ENCODE measurements around the gene LTC4S.

The LTC4S gene

GRCh38 chr5:179815491-179816249 lies 21.9 kb downstream of the LTC4S start:
- Histone ChIP-seq H3K27me3 (ENCODE audit: low read depth, low read length) (no peaks in the 10 kb centered on the region), H3K9me3 (ENCODE audit: control insufficient read depth in 1 of 2, low read length in 2 of 2) (no peaks in the 10 kb centered on the region), H3K27ac (ENCODE audit: low read length) (no peak overlapping the region), H3K36me3 (ENCODE audit: control insufficient read depth in 1 of 2, insufficient read depth in 2 of 2, low read length in 2 of 2) (peaks cover 0 to 22% of the 10 kb centered on the region in 2 donors), H3K4me1 (ENCODE audit: control insufficient read depth in 1 of 2, insufficient read depth in 2 of 2, low read length in 2 of 2) (peaks cover 11 to 35% of the 10 kb centered on the region in 2 donors), H3K4me3 (ENCODE audit: low read depth in 1 of 2, low read length in 2 of 2) (no peak overlapping the region)

- peaks cover 11 to 35% of the 10 kb centered on the region in 2 donors for H3K4me1 ChIP-seq (ENCODE audit: control insufficient read depth in 1 of 2, insufficient read depth in 2 of 2, low read length in 2 of 2)
- H3K27ac ChIP-seq (ENCODE audit: low read length), result no peak overlapping the region
- peak overlapping the region in 1 of 2 donors; percentile 60 for H3K4me3 ChIP-seq (ENCODE audit: low read depth in 1 of 2, low read length in 2 of 2)
- no peaks in the 10 kb centered on the region for H3K9me3 ChIP-seq (ENCODE audit: control insufficient read depth in 1 of 2, low read length in 2 of 2)
- H3K27me3 ChIP-seq (ENCODE audit: low read depth, low read length), result no peaks in the 10 kb centered on the region
- H3K36me3 ChIP-seq (ENCODE audit: control insufficient read depth in 1 of 2, insufficient read depth in 2 of 2, low read length in 2 of 2), result peaks cover 0 to 29% of the 10 kb centered on the region in 2 donors
Measured at GRCh38 chr5:179816401-179816795, 22.6 kb downstream of the LTC4S start.

- no peak overlapping the region for H3K27ac ChIP-seq (ENCODE audit: low read length)
- peaks cover 0 to 31% of the 10 kb centered on the region in 2 donors for H3K36me3 ChIP-seq (ENCODE audit: control insufficient read depth in 1 of 2, insufficient read depth in 2 of 2, low read length in 2 of 2)
- H3K4me3 ChIP-seq (ENCODE audit: low read depth in 1 of 2, low read length in 2 of 2), result peak overlapping the region in 1 of 2 donors; percentile 60
- H3K27me3 ChIP-seq (ENCODE audit: low read depth, low read length), result no peaks in the 10 kb centered on the region
- peaks cover 12 to 36% of the 10 kb centered on the region in 2 donors for H3K4me1 ChIP-seq (ENCODE audit: control insufficient read depth in 1 of 2, insufficient read depth in 2 of 2, low read length in 2 of 2)
- H3K9me3 ChIP-seq (ENCODE audit: control insufficient read depth in 1 of 2, low read length in 2 of 2), result no peaks in the 10 kb centered on the region
Measured at GRCh38 chr5:179816796-179817469, 23.1 kb downstream of the LTC4S start.

GRCh38 chr5:179817470-179817840 lies 23.7 kb downstream of the LTC4S start:
- no peaks in the 10 kb centered on the region for H3K9me3 ChIP-seq (ENCODE audit: control insufficient read depth in 1 of 2, low read length in 2 of 2)
- H3K4me1 ChIP-seq (ENCODE audit: control insufficient read depth in 1 of 2, insufficient read depth in 2 of 2, low read length in 2 of 2), result peaks cover 17 to 41% of the 10 kb centered on the region in 2 donors
- H3K36me3 ChIP-seq (ENCODE audit: control insufficient read depth in 1 of 2, insufficient read depth in 2 of 2, low read length in 2 of 2), result peaks cover 4 to 33% of the 10 kb centered on the region in 2 donors
- no peaks in the 10 kb centered on the region for H3K27me3 ChIP-seq (ENCODE audit: low read depth, low read length)
- peak overlapping the region; percentile 97 for H3K27ac ChIP-seq (ENCODE audit: low read length)
- peak overlapping the region in 1 of 2 donors; percentile 60 for H3K4me3 ChIP-seq (ENCODE audit: low read depth in 1 of 2, low read length in 2 of 2)

- Histone ChIP-seq H3K36me3 (ENCODE audit: control insufficient read depth in 1 of 2, insufficient read depth in 2 of 2, low read length in 2 of 2) (peaks cover 10 to 37% of the 10 kb centered on the region in 2 donors), H3K27me3 (ENCODE audit: low read depth, low read length) (no peaks in the 10 kb centered on the region), H3K9me3 (ENCODE audit: control insufficient read depth in 1 of 2, low read length in 2 of 2) (no peaks in the 10 kb centered on the region), H3K4me1 (ENCODE audit: control insufficient read depth in 1 of 2, insufficient read depth in 2 of 2, low read length in 2 of 2) (peaks cover 22 to 48% of the 10 kb centered on the region in 2 donors), H3K27ac (ENCODE audit: low read length) (peak overlapping the region; percentile 97), H3K4me3 (ENCODE audit: low read depth in 1 of 2, low read length in 2 of 2) (peak overlapping the region; percentile 58 to 91)
Measured at GRCh38 chr5:179817890-179818745, 24.3 kb downstream of the LTC4S start.

GRCh38 chr5:179818746-179819295 lies 25.0 kb downstream of the LTC4S start:
- Histone ChIP-seq H3K4me3 (ENCODE audit: low read depth in 1 of 2, low read length in 2 of 2) (peak overlapping the region; percentile 58 to 91), H3K9me3 (ENCODE audit: control insufficient read depth in 1 of 2, low read length in 2 of 2) (no peaks in the 10 kb centered on the region), H3K36me3 (ENCODE audit: control insufficient read depth in 1 of 2, insufficient read depth in 2 of 2, low read length in 2 of 2) (peaks cover 14 to 43% of the 10 kb centered on the region in 2 donors), H3K4me1 (ENCODE audit: control insufficient read depth in 1 of 2, insufficient read depth in 2 of 2, low read length in 2 of 2) (peaks cover 22 to 55% of the 10 kb centered on the region in 2 donors), H3K27me3 (ENCODE audit: low read depth, low read length) (no peaks in the 10 kb centered on the region), H3K27ac (ENCODE audit: low read length) (peak overlapping the region; percentile 97)

- Histone ChIP-seq H3K4me1 (ENCODE audit: control insufficient read depth in 1 of 2, insufficient read depth in 2 of 2, low read length in 2 of 2) (peaks cover 22 to 62% of the 10 kb centered on the region in 2 donors), H3K27ac (ENCODE audit: low read length) (peak overlapping the region; percentile 97), H3K36me3 (ENCODE audit: control insufficient read depth in 1 of 2, insufficient read depth in 2 of 2, low read length in 2 of 2) (peaks cover 21 to 50% of the 10 kb centered on the region in 2 donors), H3K4me3 (ENCODE audit: low read depth in 1 of 2, low read length in 2 of 2) (peak overlapping the region; percentile 58 to 91), H3K9me3 (ENCODE audit: control insufficient read depth in 1 of 2, low read length in 2 of 2) (no peaks in the 10 kb centered on the region), H3K27me3 (ENCODE audit: low read depth, low read length) (no peaks in the 10 kb centered on the region)
Measured at GRCh38 chr5:179819296-179820126, 25.7 kb downstream of the LTC4S start.

GRCh38 chr5:179820127-179820482 lies 26.3 kb downstream of the LTC4S start:
- peaks cover 22 to 68% of the 10 kb centered on the region in 2 donors for H3K4me1 ChIP-seq (ENCODE audit: control insufficient read depth in 1 of 2, insufficient read depth in 2 of 2, low read length in 2 of 2)
- no peaks in the 10 kb centered on the region for H3K9me3 ChIP-seq (ENCODE audit: control insufficient read depth in 1 of 2, low read length in 2 of 2)

GRCh38 chr5:179820483-179821297 lies 26.9 kb downstream of the LTC4S start, which contains the start of gene SQSTM1:
SQSTM1 (plus strand) TSS chr5:179820905; CDS start chr5:179820937, 32 bp downstream.
- H3K27ac ChIP-seq (ENCODE audit: low read length), result peak within 1 kb of the TSS; percentile 97
- no peaks in the 10 kb centered on the region for H3K27me3 ChIP-seq (ENCODE audit: low read depth, low read length)
- H3K4me1 ChIP-seq (ENCODE audit: control insufficient read depth in 1 of 2, insufficient read depth in 2 of 2, low read length in 2 of 2), result peaks cover 22 to 74% of the 10 kb centered on the region in 2 donors
- peaks cover 32 to 62% of the 10 kb centered on the region in 2 donors for H3K36me3 ChIP-seq (ENCODE audit: control insufficient read depth in 1 of 2, insufficient read depth in 2 of 2, low read length in 2 of 2)
- H3K4me3 ChIP-seq (ENCODE audit: low read depth in 1 of 2, low read length in 2 of 2), result peak within 1 kb of the TSS; percentile 58 to 91
- H3K9me3 ChIP-seq (ENCODE audit: control insufficient read depth in 1 of 2, low read length in 2 of 2), result no peaks in the 10 kb centered on the region

More at GRCh38 chr5:179820127-179820482, 26.3 kb downstream of the LTC4S start:
- H3K36me3 ChIP-seq (ENCODE audit: control insufficient read depth in 1 of 2, insufficient read depth in 2 of 2, low read length in 2 of 2), result peaks cover 26 to 56% of the 10 kb centered on the region in 2 donors
- H3K27ac ChIP-seq (ENCODE audit: low read length), result peak overlapping the region; percentile 97
- no peaks in the 10 kb centered on the region for H3K27me3 ChIP-seq (ENCODE audit: low read depth, low read length)
- H3K4me3 ChIP-seq (ENCODE audit: low read depth in 1 of 2, low read length in 2 of 2), result peak overlapping the region; percentile 58 to 91
